GM23338 (cell line): ENCODE measurements around the gene C2CD4B. TPM values are rescaled to one million over a fixed set of nuclear protein-coding genes. Genes with fewer than 3 reads are reported as not detected.

Experiments used
- ATAC-seq: fragments of 200-7000 bp; cut with Tn5 transposase; 3 replicates; pipeline ENCODE4 v1.9.1; 2020
- DNase-seq: peaks from one replicate; pipeline ENCODE4 v3.0.0-alpha.2; 2015; ENCODE audit warnings: low spot score
- H2AFZ ChIP-seq: fragments of 200-600 bp; sonication (generic); 2 replicates; pipeline ENCODE4 v1.8.0; 2016; ENCODE audit warnings: antibody characterized with exemption, mild to moderate bottlenecking, moderate library complexity
- H3F3A ChIP-seq: fragments of 200-600 bp; sonication (generic); replicated peaks from 2 replicates; pipeline ENCODE4 v1.8.0; 2017; ENCODE audit warnings: antibody characterized with exemption, mixed run types, low read depth
- H3K27ac ChIP-seq: fragments of 200-600 bp; sonication (generic); 2 replicates; pipeline ENCODE4 v1.6.1; 2016; ENCODE audit warnings: low read depth
- H3K27me3 ChIP-seq: fragments of 200-600 bp; sonication (generic); 2 replicates; pipeline ENCODE4 v1.8.0; 2016; ENCODE audit warnings: mild to moderate bottlenecking, mixed run types, moderate library complexity; ENCODE audit not compliant: insufficient read depth
- H3K36me3 ChIP-seq: fragments of 200-600 bp; sonication (generic); 2 replicates; pipeline ENCODE4 v1.8.0; 2016; ENCODE audit warnings: mild to moderate bottlenecking; ENCODE audit not compliant: insufficient read depth
- H3K4me1 ChIP-seq: fragments of 200-600 bp; sonication (generic); 2 replicates; pipeline ENCODE4 v1.8.0; 2016; ENCODE audit warnings: mild to moderate bottlenecking, moderate library complexity; ENCODE audit not compliant: insufficient read depth
- H3K4me2 ChIP-seq: fragments of 200-600 bp; sonication (generic); 2 replicates; pipeline ENCODE4 v1.7.1; 2017; ENCODE audit warnings: mixed run types
- H3K4me3 ChIP-seq: fragments of 200-600 bp; sonication (generic); 2 replicates; pipeline ENCODE4 v1.6.1; 2016; ENCODE audit warnings: mixed run types
- H3K79me2 ChIP-seq: fragments of 200-600 bp; sonication (generic); replicated peaks from 2 replicates; pipeline ENCODE4 v1.8.0; 2017; ENCODE audit warnings: mild to moderate bottlenecking; ENCODE audit not compliant: insufficient read depth
- H3K9me2 ChIP-seq: fragments of 200-600 bp; sonication (generic); 2 replicates; pipeline ENCODE4 v1.8.0; 2017; ENCODE audit not compliant: insufficient read depth
- H4K20me1 ChIP-seq: fragments of 200-600 bp; sonication (generic); replicated peaks from 2 replicates; pipeline ENCODE4 v1.8.0; 2017; ENCODE audit warnings: mild to moderate bottlenecking; ENCODE audit not compliant: insufficient read depth
- H3K27ac Mint-ChIP-seq: 2 replicates; pipeline ENCODE4 v1.8.0; 2020; ENCODE audit warnings: inconsistent platforms, mild to moderate bottlenecking, moderate library complexity, mixed read lengths
- H3K27me3 Mint-ChIP-seq: 3 replicates; pipeline ENCODE4 v1.8.0; 2022; ENCODE audit warnings: low read depth, mild to moderate bottlenecking, moderate library complexity, mixed read lengths, inconsistent platforms; ENCODE audit not compliant: insufficient read depth, poor library complexity
- H3K36me3 Mint-ChIP-seq: 3 replicates; pipeline ENCODE4 v1.8.0; 2021; ENCODE audit warnings: low read depth, mild to moderate bottlenecking, inconsistent platforms, moderate library complexity, mixed read lengths
- H3K4me1 Mint-ChIP-seq: 3 replicates; pipeline ENCODE4 v1.8.0; 2020; ENCODE audit warnings: mild to moderate bottlenecking, inconsistent platforms, mixed read lengths
- H3K4me3 Mint-ChIP-seq: 3 replicates; pipeline ENCODE4 v1.8.0; 2021; ENCODE audit warnings: moderate library complexity, mild to moderate bottlenecking, inconsistent platforms, mixed read lengths
- H3K9me3 Mint-ChIP-seq: 3 replicates; pipeline ENCODE4 v1.8.0; 2020; ENCODE audit warnings: moderate library complexity, mild to moderate bottlenecking, inconsistent platforms, mixed read lengths
- CREB1 ChIP-seq: fragments of 250-450 bp; sonication (Bioruptor Pico); IDR thresholded peaks from 2 replicates; pipeline ENCODE4 v1.5.0; 2020; ENCODE audit warnings: low read depth, mild to moderate bottlenecking, moderate library complexity
- CTCF ChIP-seq, 2 experiments: fragments of 200-600 bp in 1 of 2; sonication (generic) in 1 of 2; conservative IDR thresholded peaks; 2 replicates each; pipeline versions ENCODE4 v1.5.1 to v1.6.1; 2016 to 2017; ENCODE audit warnings: antibody characterized with exemption in 2 of 2, low read depth in 2 of 2, mild to moderate bottlenecking in 2 of 2, moderate library complexity in 1 of 2
- EZH2 ChIP-seq: fragments of 200-600 bp; sonication (generic); IDR thresholded peaks from one replicate; pipeline ENCODE4 v1.8.0; 2017; ENCODE audit warnings: antibody characterized with exemption, mild to moderate bottlenecking, low read depth; ENCODE audit not compliant: unreplicated experiment
- EZH2phosphoT487 ChIP-seq: fragments of 200-600 bp; sonication (generic); IDR thresholded peaks from one replicate; pipeline ENCODE4 v1.8.1; 2018; ENCODE audit warnings: antibody characterized with exemption; ENCODE audit not compliant: unreplicated experiment
- POLR2AphosphoS5 ChIP-seq: IDR thresholded peaks from 2 replicates; pipeline ENCODE4 v1.6.1; 2016; ENCODE audit warnings: antibody characterized with exemption, low read depth
- ZNF462 ChIP-seq: fragments of 250-450 bp; sonication (Bioruptor Pico); IDR thresholded peaks from 2 replicates; pipeline ENCODE4 v1.5.0; 2020; ENCODE audit warnings: mild to moderate bottlenecking, moderate library complexity
- polyA plus RNA-seq: library from polyadenylated mRNA; unstranded; fragments of >200 nt; fragmentation: Nextera tagmentation; extraction: Ambion mirVana; gene quantifications from 2 replicates; pipeline ENCODE4 v1.2.1, GENCODE V29; 2016
- total RNA-seq: library from RNA; depleted of rRNA; stranded (reverse); fragments of >200 nt; shearing (Covaris generic); gene quantifications from 2 replicates; pipeline ENCODE4 v1.2.3, GENCODE V29; 2014

C2CD4B gene
- total and polyA plus RNA-seq, 2 experiments from 2014 or later = 1.5 TPM; not detected in 1

- Histone ChIP-seq H3F3A (no peaks in the 10 kb centered on the region), H3K27me3 (no peaks in the 10 kb centered on the region), H3K27ac (no peak overlapping the region), H2AFZ (no peak overlapping the region), H3K79me2 (no peaks in the 10 kb centered on the region), H3K4me2 (no peak overlapping the region), H4K20me1 (no peaks in the 10 kb centered on the region), H3K4me1 (0 out of 2 replicates have a peak, but pooled peaks cover 4% of the 10 kb centered on the region), H3K9me2 (0 out of 2 replicates have a peak, but pooled peaks cover 3% of the 10 kb centered on the region), H3K4me3 (no peak overlapping the region), H3K36me3 (no peaks in the 10 kb centered on the region)
- H3K4me3 Mint-ChIP-seq = no peak overlapping the region
- DNase-seq = no peak
- H3K9me3 Mint-ChIP-seq = peaks cover 3% of the 10 kb centered on the region; the same call in 2 of the 3 replicates
- peaks cover 9% of the 10 kb centered on the region for H3K4me1 Mint-ChIP-seq
- no peaks in the 10 kb centered on the region for H3K36me3 Mint-ChIP-seq
- H3K27me3 Mint-ChIP-seq = peaks cover 4% of the 10 kb centered on the region
- TF ChIP-seq ZNF462 (CRISPR knock-in tag) = no peak
- ATAC-seq = no peak
- H3K27ac Mint-ChIP-seq = no peak overlapping the region
These were observed 27.9 kb downstream of the C2CD4B start for GRCh38 chr15:62136911-62137865.

GRCh38 chr15:62135532-62136134 lies 29.5 kb downstream of the C2CD4B start:
- Mint-ChIP-seq H3K27ac (no peak overlapping the region), H3K36me3 (no peaks in the 10 kb centered on the region), H3K9me3 (peaks cover 3% of the 10 kb centered on the region; the same call in 2 of the 3 replicates), H3K4me3 (no peak overlapping the region), H3K4me1 (peaks cover 2% of the 10 kb centered on the region; the same call in 1 of the 3 replicates), H3K27me3 (peaks cover 4% of the 10 kb centered on the region)
- Histone ChIP-seq H3K79me2 (no peaks in the 10 kb centered on the region), H4K20me1 (no peaks in the 10 kb centered on the region), H3K9me2 (0 out of 2 replicates have a peak, but pooled peaks cover 3% of the 10 kb centered on the region), H3K27me3 (no peaks in the 10 kb centered on the region), H3F3A (no peaks in the 10 kb centered on the region), H3K4me2 (no peak overlapping the region), H2AFZ (no peak overlapping the region), H3K36me3 (no peaks in the 10 kb centered on the region), H3K27ac (no peak overlapping the region), H3K4me1 (no peaks in the 10 kb centered on the region), H3K4me3 (no peak overlapping the region)
- ATAC-seq (no peak), DNase-seq (no peak)
- TF ChIP-seq CREB1 (CRISPR knock-in tag) (no peak), EZH2 (no peak), CTCF (conservative IDR thresholded peaks at IDR 0.05; ENCODE audit: low read depth in 2 of 2) (no peak), POLR2AphosphoS5 (no peak), EZH2phosphoT487 (no peak)
